OCI-LY7 (cell line): ENCODE data around the gene SRXN1. TPM values are rescaled to one million over a fixed set of nuclear protein-coding genes. Genes with fewer than 3 reads are reported as not detected.

Experiments
- BruUV-seq: library from RNA; stranded (reverse); fragments of 400-500 nt; replicated peaks from 2 replicates; lab custom pipeline; 2021; lab: Mats Ljungman, UMichigan
- CTCF ChIA-PET: fragments of 300-600 bp; sonication (Branson Sonifier 250); formaldehyde crosslinking; loops from one replicate; lab custom pipeline; 2022; ENCODE audit warnings: antibody characterized with exemption; ENCODE audit not compliant: unreplicated experiment; lab: Charles Lee
- POLR2A ChIA-PET: fragments of 300-600 bp; sonication (Branson Sonifier 250); formaldehyde crosslinking; loops from one replicate; lab custom pipeline; 2022; ENCODE audit warnings: antibody characterized with exemption; lab: Charles Lee
- DNase-seq: peaks from one replicate; pipeline ENCODE4 v3.0.0-alpha.2; 2015; ENCODE audit warnings: low spot score
- H2AFZ ChIP-seq: fragments of 200-600 bp; sonication (generic), shearing (Covaris generic); 2 replicates; pipeline ENCODE4 v1.6.1; 2014; ENCODE audit warnings: mild to moderate bottlenecking, antibody characterized with exemption, low read length, moderate library complexity
- H3K27ac ChIP-seq: fragments of 200-600 bp; sonication (generic); 2 replicates; pipeline ENCODE4 v1.5.1; 2014; ENCODE audit warnings: mixed run types, low read depth, mild to moderate bottlenecking, moderate library complexity, low read length, inconsistent platforms; ENCODE audit not compliant: poor library complexity, severe bottlenecking
- H3K36me3 ChIP-seq: fragments of 200-600 bp; sonication (generic); 2 replicates; pipeline ENCODE4 v1.6.1; 2014; ENCODE audit warnings: mild to moderate bottlenecking, antibody characterized with exemption, low read length, moderate library complexity, mixed read lengths; ENCODE audit not compliant: insufficient read depth
- H3K4me1 ChIP-seq: fragments of 200-600 bp; sonication (generic); 2 replicates; pipeline ENCODE4 v1.5.1; 2014; ENCODE audit warnings: mild to moderate bottlenecking, low read length; ENCODE audit not compliant: insufficient read depth, poor library complexity, severe bottlenecking
- H3K4me2 ChIP-seq: fragments of 200-600 bp; sonication (generic); 2 replicates; pipeline ENCODE4 v1.6.1; 2014; ENCODE audit warnings: mild to moderate bottlenecking, low read length
- H3K4me3 ChIP-seq: fragments of 200-600 bp; sonication (generic); 2 replicates; pipeline ENCODE4 v1.5.1; 2014; ENCODE audit warnings: mild to moderate bottlenecking, low read depth, low read length; ENCODE audit not compliant: poor library complexity, severe bottlenecking
- H3K79me2 ChIP-seq: fragments of 200-600 bp; sonication (generic); 2 replicates; pipeline ENCODE4 v1.6.1; 2016; ENCODE audit warnings: low read depth, mild to moderate bottlenecking, low read length, moderate library complexity, mixed read lengths; ENCODE audit not compliant: insufficient read depth
- H3K9me2 ChIP-seq: fragments of 200-600 bp; sonication (generic); 2 replicates; pipeline ENCODE4 v1.6.1; 2016; ENCODE audit warnings: mild to moderate bottlenecking, low read length, mixed read lengths; ENCODE audit not compliant: insufficient read depth
- H3K9me3 ChIP-seq: fragments of 200-600 bp; sonication (generic); 2 replicates; pipeline ENCODE4 v1.6.1; 2014; ENCODE audit warnings: mild to moderate bottlenecking, mixed run types, low read length, mixed read lengths
- H4K20me1 ChIP-seq: fragments of 200-600 bp; sonication (generic); 2 replicates; pipeline ENCODE4 v1.6.1; 2014; ENCODE audit warnings: mild to moderate bottlenecking, antibody characterized with exemption, low read length, moderate library complexity, mixed read lengths; ENCODE audit not compliant: insufficient read depth
- EZH2phosphoT487 ChIP-seq: fragments of 200-600 bp; sonication (generic); IDR thresholded peaks from 2 replicates; pipeline ENCODE4 v1.6.1; 2018; ENCODE audit warnings: low read depth, borderline replicate concordance, mild to moderate bottlenecking, mixed run types, antibody characterized with exemption, low read length, moderate library complexity, mixed read lengths
- intact Hi-C: fragments of 100-400 bp; cut with micrococcal nuclease; formaldehyde crosslinking; loops from one replicate; pipeline ENCODE4 v1.10.0; 2022; ENCODE audit not compliant: unreplicated experiment
- total RNA-seq, 2 experiments: library from RNA; depleted of rRNA in 1 of 2; stranded (reverse); fragments of >200 nt in 1 of 2; shearing (Covaris generic) in 1 of 2; gene quantifications; 2 replicates each; pipeline ENCODE4 v1.2.3, GENCODE V29; 2014 to 2022
- TF ChIP-seq, protein P1 (sequence below): fragments of 200-600 bp; sonication (generic); conservative IDR thresholded peaks from 2 replicates; pipeline ENCODE4 v1.5.1; 2014; ENCODE audit warnings: mild to moderate bottlenecking, antibody characterized with exemption, low read length, moderate library complexity, mixed read lengths

The SRXN1 gene
- total RNA-seq, 2 experiments from 2014 or later = 18.6 to 19.8 TPM

DNA sequence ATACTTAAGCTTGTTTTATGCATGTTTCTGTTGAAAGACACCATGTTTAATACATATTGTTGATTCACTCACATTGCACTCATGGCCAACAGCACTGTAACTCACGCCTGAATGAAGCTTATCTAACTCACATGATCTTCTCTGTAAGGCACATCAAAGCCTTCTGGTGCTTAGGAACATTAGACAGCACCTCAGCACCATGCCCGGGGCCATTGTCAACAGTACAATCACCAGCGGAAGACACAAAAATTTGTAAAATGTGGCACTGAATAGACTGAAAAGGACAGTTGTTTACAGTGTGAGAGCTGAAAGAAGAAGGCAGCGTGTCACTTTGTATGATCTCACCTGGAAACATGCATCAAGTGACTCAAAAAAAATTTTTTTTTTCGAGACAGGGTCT lies 34.0 kb downstream of the SRXN1 start:
- TF ChIP-seq, protein P1, sequence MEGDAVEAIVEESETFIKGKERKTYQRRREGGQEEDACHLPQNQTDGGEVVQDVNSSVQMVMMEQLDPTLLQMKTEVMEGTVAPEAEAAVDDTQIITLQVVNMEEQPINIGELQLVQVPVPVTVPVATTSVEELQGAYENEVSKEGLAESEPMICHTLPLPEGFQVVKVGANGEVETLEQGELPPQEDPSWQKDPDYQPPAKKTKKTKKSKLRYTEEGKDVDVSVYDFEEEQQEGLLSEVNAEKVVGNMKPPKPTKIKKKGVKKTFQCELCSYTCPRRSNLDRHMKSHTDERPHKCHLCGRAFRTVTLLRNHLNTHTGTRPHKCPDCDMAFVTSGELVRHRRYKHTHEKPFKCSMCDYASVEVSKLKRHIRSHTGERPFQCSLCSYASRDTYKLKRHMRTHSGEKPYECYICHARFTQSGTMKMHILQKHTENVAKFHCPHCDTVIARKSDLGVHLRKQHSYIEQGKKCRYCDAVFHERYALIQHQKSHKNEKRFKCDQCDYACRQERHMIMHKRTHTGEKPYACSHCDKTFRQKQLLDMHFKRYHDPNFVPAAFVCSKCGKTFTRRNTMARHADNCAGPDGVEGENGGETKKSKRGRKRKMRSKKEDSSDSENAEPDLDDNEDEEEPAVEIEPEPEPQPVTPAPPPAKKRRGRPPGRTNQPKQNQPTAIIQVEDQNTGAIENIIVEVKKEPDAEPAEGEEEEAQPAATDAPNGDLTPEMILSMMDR = no peak
- TF ChIP-seq EZH2phosphoT487 = no peak
- DNase-seq = no peak
- H3K27ac ChIP-seq = no peak overlapping the region

DNA sequence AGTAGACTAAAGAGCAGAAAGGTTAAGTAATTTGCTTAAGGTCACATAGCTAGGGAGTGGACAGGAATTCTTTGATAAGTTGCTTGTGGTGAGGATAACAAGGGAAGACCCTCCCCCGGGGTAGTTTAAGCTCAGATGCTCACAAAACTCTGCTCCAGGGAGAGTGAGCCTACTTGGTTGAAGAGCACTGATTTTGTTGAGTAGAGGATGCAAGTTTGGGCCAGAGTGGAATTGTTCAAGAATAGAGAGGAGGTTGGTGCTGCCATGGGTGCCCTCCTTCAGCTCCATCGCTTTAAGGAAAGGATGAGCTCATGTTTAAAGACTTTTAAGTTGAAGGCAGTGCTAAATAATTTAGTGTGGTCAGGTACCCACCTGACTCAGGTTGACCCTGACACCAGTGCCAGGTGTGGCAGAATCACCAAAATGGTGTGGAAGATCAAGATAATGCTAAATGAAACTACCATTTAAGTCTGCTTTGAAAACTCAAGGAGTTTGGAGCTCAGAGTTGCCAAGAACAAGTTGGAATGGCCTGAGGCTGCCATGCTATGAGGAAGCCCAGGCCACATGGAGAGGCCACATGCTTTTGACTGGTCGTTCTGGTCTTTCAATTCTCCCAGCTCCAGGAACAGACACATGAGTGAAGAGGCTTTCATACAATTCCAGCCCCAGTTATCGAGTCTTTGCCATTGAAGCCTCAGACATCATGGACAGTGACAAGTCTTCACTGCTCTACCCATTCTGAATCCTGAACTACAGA lies 34.9 kb downstream of the SRXN1 start:
- H3K36me3 ChIP-seq = no peaks in the 10 kb centered on the region
- no peaks in the 10 kb centered on the region for H3K9me2 ChIP-seq
- ChIA-PET CTCF (no interaction called here), POLR2A (interaction anchor here (0.7 kb wide), 1 partner anchor 34 kb away, joined by 4 read pairs; no protein-coding TSS in a partner anchor)
- H4K20me1 ChIP-seq = no peaks in the 10 kb centered on the region
- no peak overlapping the region for H3K4me3 ChIP-seq
- intact Hi-C loops = no loop called here
- no peak for TF ChIP-seq EZH2phosphoT487
- TF ChIP-seq, protein P1 = no peak
- H3K4me2 ChIP-seq = no peak overlapping the region
- BruUV-seq = no TSS peak
- no peaks in the 10 kb centered on the region for H3K79me2 ChIP-seq
- DNase-seq = no peak
- H3K4me1 ChIP-seq = peaks cover 6% of the 10 kb centered on the region
- H3K9me3 ChIP-seq = no peaks in the 10 kb centered on the region
- no peak overlapping the region for H3K27ac ChIP-seq
- H2AFZ ChIP-seq = no peak overlapping the region

More for the DNA sequence above, 34.0 kb downstream of the SRXN1 start:
- no peak overlapping the region for H3K4me3 ChIP-seq
- no peak overlapping the region for H3K4me2 ChIP-seq
- H2AFZ ChIP-seq = no peak overlapping the region
- CTCF ChIA-PET = no interaction called here
- POLR2A ChIA-PET = interaction anchor here (1.4 kb wide), 1 partner anchor 15 kb away, joined by 3 read pairs; no protein-coding TSS in a partner anchor
- peaks cover 6% of the 10 kb centered on the region for H3K4me1 ChIP-seq
- no peaks in the 10 kb centered on the region for H3K36me3 ChIP-seq
- H4K20me1 ChIP-seq = no peaks in the 10 kb centered on the region
- no peaks in the 10 kb centered on the region for H3K9me2 ChIP-seq
- no peaks in the 10 kb centered on the region for H3K9me3 ChIP-seq
- intact Hi-C loops = no loop called here
- H3K79me2 ChIP-seq = no peaks in the 10 kb centered on the region
- no TSS peak for BruUV-seq

DNA sequence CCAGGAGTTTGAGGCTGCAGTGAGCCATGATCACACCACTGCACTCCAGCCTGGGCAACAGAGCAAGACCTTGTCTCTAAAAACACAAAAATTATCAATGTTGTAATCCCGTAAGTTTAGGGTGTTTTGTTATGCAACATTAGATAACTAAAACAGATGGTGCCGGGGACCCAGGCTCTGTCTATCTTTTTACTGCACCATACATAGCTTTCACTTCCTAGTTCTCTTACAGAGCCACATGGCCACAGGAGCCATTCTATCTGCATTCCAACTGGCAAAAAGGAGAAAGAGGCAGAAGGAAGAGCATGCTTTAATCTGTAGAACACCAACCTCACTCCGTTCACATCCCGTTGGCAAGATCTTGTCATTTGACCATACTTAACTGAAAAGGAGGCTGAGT lies 37.5 kb downstream of the SRXN1 start:
- POLR2A ChIA-PET = no interaction called here
- H2AFZ ChIP-seq = no peak overlapping the region

More for the DNA sequence above, 37.5 kb downstream of the SRXN1 start:
- Histone ChIP-seq H3K9me3 (no peaks in the 10 kb centered on the region), H3K4me3 (no peak overlapping the region), H3K4me2 (no peak overlapping the region), H3K79me2 (no peaks in the 10 kb centered on the region), H3K27ac (no peak overlapping the region), H4K20me1 (no peaks in the 10 kb centered on the region), H3K4me1 (peaks cover 6% of the 10 kb centered on the region), H3K9me2 (no peaks in the 10 kb centered on the region), H3K36me3 (no peaks in the 10 kb centered on the region)
- CTCF ChIA-PET = no interaction called here
- TF ChIP-seq EZH2phosphoT487 = no peak
- TF ChIP-seq, protein P1 = no peak
- intact Hi-C loops = no loop called here
- no TSS peak for BruUV-seq
- no peak for DNase-seq
